GM12878 (cell line): ENCODE data around the gene CD99. TPM values are rescaled to one million over a fixed set of nuclear protein-coding genes. Genes with fewer than 3 reads are reported as not detected.

ENCODE experiments used
- ATAC-seq: fragments of 200-7000 bp; cut with Tn5 transposase; 3 replicates; pipeline ENCODE4 v1.9.1; 2020; ENCODE audit warnings: mild to moderate bottlenecking, moderate library complexity
- BruUV-seq: library from RNA; stranded (reverse); fragments of 400-500 nt; replicated peaks from 2 replicates; lab custom pipeline; 2021; lab: Mats Ljungman, UMichigan
- CTCF ChIA-PET: fragments of 300-600 bp; sonication (Branson Sonifier 250); formaldehyde crosslinking; extraction: SDS; loops from one replicate; lab custom pipeline; 2021; ENCODE audit warnings: inconsistent platforms; lab: Yijun Ruan, JAX
- POLR2A ChIA-PET: fragments of 350-600 bp; formaldehyde crosslinking; extraction: SDS; loops from one replicate; lab custom pipeline; 2021; ENCODE audit warnings: inconsistent platforms; lab: Charles Lee
- RAD21 ChIA-PET: fragments of 300-600 bp; sonication (Branson Sonifier 250); formaldehyde crosslinking; loops from one replicate; lab custom pipeline; 2023; ENCODE audit warnings: antibody characterized with exemption; ENCODE audit not compliant: unreplicated experiment; lab: Charles Lee
- SMC1A ChIA-PET: fragments of 300-600 bp; sonication (Branson Sonifier 250); formaldehyde crosslinking; loops from one replicate; lab custom pipeline; 2023; ENCODE audit not compliant: unreplicated experiment, uncharacterized antibody; lab: Charles Lee
- DNase-seq: peaks from one replicate; pipeline ENCODE4 v3.0.0-alpha.2; 2011; ENCODE audit warnings: low read depth, low spot score
- FAIRE-seq: peaks from 3 replicates; lab custom pipeline; 2011; peaks lifted over from hg19 to GRCh38; lab: Jason Lieb, UNC
- H2AFZ ChIP-seq: 2 replicates; pipeline ENCODE4 v1.6.0; 2011; ENCODE audit warnings: low read depth, low read length, control low read depth; ENCODE audit not compliant: control insufficient read depth
- H3K27ac ChIP-seq: 2 replicates; pipeline ENCODE4 v1.5.1; 2011; ENCODE audit warnings: control low read depth; ENCODE audit not compliant: control insufficient read depth, insufficient read depth
- H3K27me3 ChIP-seq, 2 experiments: replicated peaks in 1 of 2; 2 replicates each; pipeline versions ENCODE4 v1.6.0 to v1.6.1; 2011; ENCODE audit warnings: low read length in 1 of 2; ENCODE audit not compliant: control insufficient read depth in 2 of 2, insufficient read depth in 2 of 2
- H3K36me3 ChIP-seq, 2 experiments: 2 replicates each; pipeline ENCODE4 v1.5.1; 2011; ENCODE audit warnings: low read length in 1 of 2; ENCODE audit not compliant: control insufficient read depth in 2 of 2, insufficient read depth in 2 of 2
- H3K4me1 ChIP-seq: 2 replicates; pipeline ENCODE4 v1.6.1; 2011; ENCODE audit warnings: mild to moderate bottlenecking, low read length, moderate library complexity, mixed read lengths; ENCODE audit not compliant: control insufficient read depth, insufficient read depth
- H3K4me2 ChIP-seq: 2 replicates; pipeline ENCODE4 v1.6.0; 2011; ENCODE audit warnings: control low read depth; ENCODE audit not compliant: control insufficient read depth, insufficient read depth
- H3K4me3 ChIP-seq: fragments of 200-600 bp; sonication (generic); 2 replicates; pipeline ENCODE4 v1.5.1; 2016
- H3K79me2 ChIP-seq: 2 replicates; pipeline ENCODE4 v1.6.0; 2011; ENCODE audit warnings: low read length; ENCODE audit not compliant: control insufficient read depth, insufficient read depth
- H3K9ac ChIP-seq: 2 replicates; pipeline ENCODE4 v1.8.0; 2011; ENCODE audit warnings: low read length, control low read depth, mixed read lengths; ENCODE audit not compliant: control insufficient read depth, insufficient read depth
- H3K9me3 ChIP-seq: replicated peaks from 3 replicates; pipeline ENCODE4 v1.5.1; 2011; ENCODE audit warnings: mild to moderate bottlenecking, low read length; ENCODE audit not compliant: control insufficient read depth, insufficient read depth
- H4K20me1 ChIP-seq: 2 replicates; pipeline ENCODE4 v1.6.0; 2011; ENCODE audit not compliant: control insufficient read depth, insufficient read depth
- CBX3 ChIP-seq: fragments of 200-600 bp; sonication (generic); IDR thresholded peaks from 2 replicates; pipeline ENCODE4 v1.6.1; 2016; ENCODE audit warnings: low read depth, borderline replicate concordance
- CBX5 ChIP-seq: sonication (generic); IDR thresholded peaks from 2 replicates; pipeline ENCODE4 v1.6.1; 2016; ENCODE audit warnings: low read depth, moderate library complexity, mild to moderate bottlenecking, inconsistent platforms
- CEBPB ChIP-seq, 2 experiments: fragments of 150-350 bp in 1 of 2; IDR thresholded peaks; 2 replicates each; pipeline ENCODE4 v1.6.1; 2012 to 2014; ENCODE audit warnings: low read depth in 2 of 2, low read length in 2 of 2, borderline replicate concordance in 1 of 2, inconsistent platforms in 1 of 2
- HDAC6 ChIP-seq: fragments of 200-600 bp; sonication (generic); IDR thresholded peaks from one replicate; pipeline ENCODE4 v1.8.0; 2017; ENCODE audit warnings: antibody characterized with exemption; ENCODE audit not compliant: unreplicated experiment
- IKZF1 ChIP-seq: fragments of 450-650 bp; conservative IDR thresholded peaks from 2 replicates; pipeline ENCODE4 v1.6.1; 2017; ENCODE audit warnings: antibody characterized with exemption, mild to moderate bottlenecking
- IRF4 ChIP-seq: IDR thresholded peaks from 2 replicates; pipeline ENCODE4 v1.6.1; 2011; ENCODE audit warnings: low read depth, low read length
- NBN ChIP-seq: fragments of 450-650 bp; IDR thresholded peaks from 2 replicates; pipeline ENCODE4 v1.6.1; 2016
- PML ChIP-seq: IDR thresholded peaks from 2 replicates; pipeline ENCODE4 v1.6.1; 2012; ENCODE audit warnings: low read length, inconsistent platforms
- POU2F2 ChIP-seq: IDR thresholded peaks from 3 replicates; pipeline ENCODE4 v1.6.1; 2011; ENCODE audit warnings: low read depth, mild to moderate bottlenecking, low read length, borderline replicate concordance
- RAD51 ChIP-seq: fragments of 450-650 bp; IDR thresholded peaks from 2 replicates; pipeline ENCODE4 v1.6.1; 2016; ENCODE audit warnings: moderate library complexity, mild to moderate bottlenecking, inconsistent platforms
- SIN3A ChIP-seq: IDR thresholded peaks from 2 replicates; pipeline ENCODE4 v1.6.1; 2012; ENCODE audit warnings: low read depth, low read length, improper control_type of control experiment
- SREBF2 ChIP-seq: IDR thresholded peaks from 2 replicates; pipeline ENCODE4 v1.6.1; 2012; ENCODE audit warnings: mild to moderate bottlenecking, low read length
- SRF ChIP-seq, 2 experiments: IDR thresholded peaks; 2 replicates each; pipeline ENCODE4 v1.6.1; 2011; ENCODE audit warnings: low read depth in 2 of 2, low read length in 2 of 2, mild to moderate bottlenecking in 1 of 2, moderate library complexity in 1 of 2
- STAT1 ChIP-seq: fragments of 450-650 bp; conservative IDR thresholded peaks from 2 replicates; pipeline ENCODE4 v1.6.1; 2014; ENCODE audit warnings: antibody characterized with exemption, mild to moderate bottlenecking
- TBL1XR1 ChIP-seq: IDR thresholded peaks from 2 replicates; pipeline ENCODE4 v1.6.1; 2012; ENCODE audit warnings: low read depth, low read length, improper control_type of control experiment
- ZNF384 ChIP-seq: IDR thresholded peaks from 2 replicates; pipeline ENCODE4 v1.6.1; 2012; ENCODE audit warnings: low read depth, mild to moderate bottlenecking, low read length, improper control_type of control experiment, borderline replicate concordance
- ZNF592 ChIP-seq: fragments of 450-650 bp; IDR thresholded peaks from 2 replicates; pipeline ENCODE4 v1.6.1; 2017; ENCODE audit warnings: mild to moderate bottlenecking, moderate library complexity
- ZNF687 ChIP-seq: fragments of 450-650 bp; IDR thresholded peaks from 2 replicates; pipeline ENCODE4 v1.6.1; 2017; ENCODE audit warnings: mild to moderate bottlenecking, moderate library complexity
- WGBS: methylation state at CpG from one replicate; pipeline ENCODE4 v1.1.6; 2016; ENCODE audit warnings: low lambda C conversion rate; ENCODE audit not compliant: insufficient replicate concordance, insufficient coverage; ENCODE audit errors: missing lambda C conversion rate; 5-methylcytosine and 5-hydroxymethylcytosine counted together
- in situ Hi-C: fragments of 300-500 bp; cut with MboI; formaldehyde crosslinking; loops from 9 replicates; pipeline ENCODE4 v1.14.3; 2018; ENCODE audit warnings: mixed read lengths
- intact Hi-C: fragments of 100-400 bp; cut with micrococcal nuclease; formaldehyde crosslinking; loops from one replicate; pipeline ENCODE4 v1.14.2; 2022; ENCODE audit not compliant: unreplicated experiment
- polyA plus RNA-seq, 11 experiments: library from polyadenylated mRNA; depleted of rRNA in 4 of 11; unstranded in 6 of 11; stranded (reverse) in 5 of 11; fragments of >200 nt; fragmentation: Nextera tagmentation in 4 of 11; fragmentation: Illumina TruSeq in 1 of 11; extraction: Ambion mirVana in 4 of 11; extraction: Trizol in 1 of 11; gene quantifications; 1 replicate in 1 of 11; 2 replicates in 10 of 11; pipeline versions ENCODE4 v1.2.1 to v1.2.3, GENCODE V29; 2011 to 2016; ENCODE audit warnings: inconsistent platforms in 2 of 11, missing spikeins in 2 of 11, low read depth in 1 of 11
- total RNA-seq, 4 experiments: library from RNA; depleted of rRNA in 3 of 4; stranded (reverse); fragments of >200 nt in 3 of 4; fragmentation: Illumina TruSeq in 1 of 4; extraction: Trizol in 1 of 4; gene quantifications; 2 replicates each; pipeline versions ENCODE4 v1.2.1 to v1.2.3, GENCODE V29; 2013 to 2021

CD99 gene
- total and polyA plus RNA-seq, 10 of the 15 experiments (the other 5 are each of a cell fraction or from before 2014, with no cell fraction given): 24.8 to 242 (median 158) TPM

GRCh38 chrX:2642791-2643190, 48.3 kb upstream of the CD99 start (continued):
- TF ChIP-seq IKZF1: no peak
- no peak for TF ChIP-seq CBX5
- no peak for TF ChIP-seq HDAC6
- no peak for TF ChIP-seq RAD51
- TF ChIP-seq SRF (IDR thresholded peaks at IDR 0.05; ENCODE audit: low read depth in 2 of 2, low read length in 2 of 2): no peak

- WGBS: 100% methylated on average over 1 of the region's 1 CpG
- Histone ChIP-seq H3K4me3 (no peak overlapping the region), H3K79me2 (no peaks in the 10 kb centered on the region), H3K4me2 (no peak overlapping the region), H3K36me3 (no peaks in the 10 kb centered on the region), H2AFZ (no peak overlapping the region), H3K4me1 (no peaks in the 10 kb centered on the region), H3K9ac (no peak overlapping the region), H4K20me1 (no peaks in the 10 kb centered on the region), H3K27me3 (no peaks in the 10 kb centered on the region), H3K9me3 (no peaks in the 10 kb centered on the region), H3K27ac (no peak overlapping the region)
- ATAC-seq (no peak), FAIRE-seq (no peak), DNase-seq (no peak)
- CTCF ChIA-PET: no interaction called here
- RAD21 ChIA-PET: no interaction called here
- SMC1A ChIA-PET: no interaction called here
- no TSS peak for BruUV-seq
- in situ Hi-C loops: loop anchor here (5.0 kb wide), 1 partner anchor 173 kb away; no protein-coding TSS in a partner anchor
- POLR2A ChIA-PET: no interaction called here
- intact Hi-C loops: loop anchor here (1.0 kb wide), 1 partner anchor 168 kb away; no protein-coding TSS in a partner anchor
- no peak for TF ChIP-seq CEBPB (IDR thresholded peaks at IDR 0.05; ENCODE audit: borderline replicate concordance in 1 of 2, low read depth in 2 of 2, low read length in 2 of 2)
- TF ChIP-seq NBN: no peak
- TF ChIP-seq SIN3A: no peak
- no peak for TF ChIP-seq TBL1XR1
- TF ChIP-seq STAT1: no peak
- TF ChIP-seq POU2F2: no peak
- TF ChIP-seq CBX3: no peak
- TF ChIP-seq PML: no peak
- TF ChIP-seq ZNF384: no peak
- TF ChIP-seq ZNF687: no peak
- no peak for TF ChIP-seq SREBF2
- no peak for TF ChIP-seq IRF4
- TF ChIP-seq ZNF592: no peak
Observed at GRCh38 chrX:2643880-2644279, 47.2 kb upstream of the CD99 start.
